NCI-H748 (cell line): ENCODE results near the gene C17orf58.
A peak's percentile ranks its signal among the peaks of the same experiment; 100 is the strongest.
"Not testable (repeated sequence)": the region's sequence is repeated elsewhere in the genome, so short reads cannot be mapped to it uniquely, and the experiment has no call there.

ENCODE experiments used
- DNase-seq: peaks from one replicate; lab custom pipeline; 2025; ENCODE audit not compliant: unreplicated experiment; lab: John Stamatoyannopoulos, UW

The C17orf58 gene

GRCh38 chr17:67996301-67997171 is at the start of gene C17orf58:
Gene C17orf58 (minus strand): TSS chr17:67996469. CDS start chr17:67996198, 271 bp downstream.
- DNase-seq, result not testable (repeated sequence)

GRCh38 chr17:68036304-68037147 is 40.3 kb upstream of the C17orf58 start:
- DNase-seq, result no peak

GRCh38 chr17:68035523-68036303 is 39.4 kb upstream of the C17orf58 start, which contains the start of gene KPNA2:
Gene KPNA2 (plus strand): TSS chr17:68035735. CDS start chr17:68037133, 1,398 bp downstream.
- peak; percentile 99 for DNase-seq

GRCh38 chr17:68035131-68035522 is 38.9 kb upstream of the C17orf58 start:
- DNase-seq, result peak; percentile 99

- no peak for DNase-seq
These were observed 38.1 kb upstream of the C17orf58 start for GRCh38 chr17:68034452-68034776.

- peak; percentile 75 for DNase-seq
These were observed 37.6 kb upstream of the C17orf58 start for GRCh38 chr17:68033636-68034451.

GRCh38 chr17:68029512-68030215 is 33.4 kb upstream of the C17orf58 start:
- DNase-seq, result peak; percentile 61

GRCh38 chr17:68022547-68022946 is 26.3 kb upstream of the C17orf58 start:
- not testable (repeated sequence) for DNase-seq

- DNase-seq, result no peak
These were observed 25.7 kb upstream of the C17orf58 start for GRCh38 chr17:68021963-68022362.

- not testable (repeated sequence) for DNase-seq
These were observed 24.5 kb upstream of the C17orf58 start for GRCh38 chr17:68020791-68021190.

GRCh38 chr17:68020409-68020756 is 24.1 kb upstream of the C17orf58 start:
- DNase-seq, result peak; percentile 76

GRCh38 chr17:68019675-68020408 is 23.6 kb upstream of the C17orf58 start:
- peak; percentile 95 for DNase-seq

- peak; percentile 50 for DNase-seq
These were observed 23.0 kb upstream of the C17orf58 start for GRCh38 chr17:68019336-68019674.

GRCh38 chr17:68018493-68018892 is 22.2 kb upstream of the C17orf58 start:
- not testable (repeated sequence) for DNase-seq

GRCh38 chr17:68016838-68017237 is 20.6 kb upstream of the C17orf58 start:
- no peak for DNase-seq

- no peak for DNase-seq
These were observed 18.9 kb upstream of the C17orf58 start for GRCh38 chr17:68015081-68015723.

GRCh38 chr17:68013385-68013784 is 17.1 kb upstream of the C17orf58 start:
- DNase-seq, result no peak

- DNase-seq, result peak; percentile 67
These were observed 15.0 kb upstream of the C17orf58 start for GRCh38 chr17:68011199-68011665.
